Hepatocyte (in vitro differentiated cells): ENCODE data around the gene TEAD2. TPM values are rescaled to one million over a fixed set of nuclear protein-coding genes. Genes with fewer than 3 reads are reported as not detected.
"Not testable (repeated sequence)": the region's sequence is repeated elsewhere in the genome, so short reads cannot be mapped to it uniquely, and the experiment has no call there.

Experiments
- DNase-seq: peaks from one replicate; pipeline ENCODE4 v3.0.0-alpha.2; 2016; ENCODE audit warnings: low spot score
- H2AFZ ChIP-seq: fragments of 200-600 bp; sonication (generic); 2 replicates; pipeline ENCODE4 v1.6.0; 2016; ENCODE audit warnings: antibody characterized with exemption, mild to moderate bottlenecking
- H3K27ac ChIP-seq: fragments of 200-600 bp; sonication (generic); 2 replicates; pipeline ENCODE4 v1.5.1; 2016; ENCODE audit warnings: mild to moderate bottlenecking
- H3K27me3 ChIP-seq: fragments of 200-600 bp; sonication (generic); 2 replicates; pipeline ENCODE4 v1.6.1; 2016
- H3K36me3 ChIP-seq: fragments of 200-600 bp; sonication (generic); replicated peaks from 2 replicates; pipeline ENCODE4 v1.5.1; 2016; ENCODE audit warnings: low read depth; ENCODE audit not compliant: insufficient read depth
- H3K4me1 ChIP-seq: fragments of 200-600 bp; sonication (generic); 2 replicates; pipeline ENCODE4 v1.5.1; 2016; ENCODE audit warnings: mild to moderate bottlenecking, moderate library complexity; ENCODE audit not compliant: insufficient read depth
- H3K4me2 ChIP-seq: fragments of 200-600 bp; sonication (generic); 2 replicates; pipeline ENCODE4 v1.6.0; 2016
- H3K4me3 ChIP-seq: fragments of 200-600 bp; sonication (generic); 2 replicates; pipeline ENCODE4 v1.5.1; 2016; ENCODE audit warnings: mild to moderate bottlenecking
- H3K79me2 ChIP-seq: fragments of 200-600 bp; sonication (generic); 2 replicates; pipeline ENCODE4 v1.6.0; 2017; ENCODE audit warnings: mild to moderate bottlenecking
- H3K9me2 ChIP-seq: fragments of 200-600 bp; sonication (generic); replicated peaks from 2 replicates; pipeline ENCODE4 v1.6.0; 2017; ENCODE audit warnings: mild to moderate bottlenecking; ENCODE audit not compliant: insufficient read depth
- H3K9me3 ChIP-seq: fragments of 200-600 bp; sonication (generic); 2 replicates; pipeline ENCODE4 v1.5.1; 2016; ENCODE audit warnings: low read depth, mild to moderate bottlenecking
- H4K20me1 ChIP-seq: fragments of 200-600 bp; sonication (generic); 2 replicates; pipeline ENCODE4 v1.6.0; 2016; ENCODE audit warnings: mild to moderate bottlenecking; ENCODE audit not compliant: insufficient read depth, poor library complexity, severe bottlenecking
- EZH2 ChIP-seq: fragments of 200-600 bp; sonication (generic); IDR thresholded peaks from 2 replicates; pipeline ENCODE4 v1.6.1; 2016; ENCODE audit warnings: antibody characterized with exemption, mild to moderate bottlenecking, borderline replicate concordance
- EZH2phosphoT487 ChIP-seq: fragments of 200-600 bp; sonication (generic); IDR thresholded peaks from one replicate; pipeline ENCODE4 v1.6.1; 2018; ENCODE audit warnings: antibody characterized with exemption, mild to moderate bottlenecking, low read depth, moderate library complexity; ENCODE audit not compliant: unreplicated experiment, severe bottlenecking
- WGBS: methylation state at CpG from one replicate; pipeline ENCODE4 v1.1.6; 2016; ENCODE audit warnings: low lambda C conversion rate; ENCODE audit errors: missing lambda C conversion rate; 5-methylcytosine and 5-hydroxymethylcytosine counted together
- polyA plus RNA-seq: library from polyadenylated mRNA; unstranded; fragments of >200 nt; fragmentation: Nextera tagmentation; extraction: Ambion mirVana; gene quantifications from 2 replicates; pipeline ENCODE4 v1.2.1, GENCODE V29; 2016
- total RNA-seq: library from RNA; depleted of rRNA; stranded (reverse); fragments of >200 nt; gene quantifications from 2 replicates; pipeline ENCODE4 v1.2.3, GENCODE V29; 2014
- TF ChIP-seq, protein P1 (sequence below): fragments of 200-600 bp; sonication (generic); IDR thresholded peaks from 2 replicates; pipeline ENCODE4 v1.5.1; 2016; ENCODE audit warnings: antibody characterized with exemption, mild to moderate bottlenecking; ENCODE audit not compliant: poor library complexity

Gene TEAD2
- total and polyA plus RNA-seq, 2 experiments from 2014 or later: 35.4 to 41.4 TPM

DNA sequence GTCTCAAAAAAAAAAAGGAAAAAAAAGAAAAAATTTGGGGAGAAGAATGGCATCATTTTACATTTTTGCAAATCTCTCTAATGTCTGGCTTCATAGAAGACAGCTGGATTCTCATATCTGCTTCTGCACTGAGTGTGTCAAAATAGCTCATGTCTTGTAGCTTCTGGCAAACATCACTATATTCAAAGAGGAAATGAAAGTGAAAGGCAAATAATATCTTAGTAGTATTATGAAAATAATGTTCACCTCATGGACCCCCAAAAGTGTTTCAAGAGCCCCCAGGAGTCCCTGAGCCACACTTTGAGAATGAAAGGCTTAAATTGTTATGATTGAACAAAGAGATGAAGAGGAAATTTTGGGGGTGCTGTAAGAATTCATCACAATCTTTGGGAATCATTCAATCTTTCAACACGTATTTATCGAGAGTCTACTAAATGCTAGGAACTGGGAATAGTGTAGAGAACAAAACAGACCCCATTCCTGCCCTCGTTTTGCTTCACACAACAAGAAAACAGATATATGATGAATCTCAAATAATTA, 36.0 kb downstream of the TEAD2 start:
- H2AFZ ChIP-seq: no peak overlapping the region
- H3K27me3 ChIP-seq: no peaks in the 10 kb centered on the region
- no peak overlapping the region for H3K27ac ChIP-seq
- DNase-seq: no peak
- no peaks in the 10 kb centered on the region for H3K36me3 ChIP-seq
- H3K4me2 ChIP-seq: no peak overlapping the region
- TF ChIP-seq, protein P1, sequence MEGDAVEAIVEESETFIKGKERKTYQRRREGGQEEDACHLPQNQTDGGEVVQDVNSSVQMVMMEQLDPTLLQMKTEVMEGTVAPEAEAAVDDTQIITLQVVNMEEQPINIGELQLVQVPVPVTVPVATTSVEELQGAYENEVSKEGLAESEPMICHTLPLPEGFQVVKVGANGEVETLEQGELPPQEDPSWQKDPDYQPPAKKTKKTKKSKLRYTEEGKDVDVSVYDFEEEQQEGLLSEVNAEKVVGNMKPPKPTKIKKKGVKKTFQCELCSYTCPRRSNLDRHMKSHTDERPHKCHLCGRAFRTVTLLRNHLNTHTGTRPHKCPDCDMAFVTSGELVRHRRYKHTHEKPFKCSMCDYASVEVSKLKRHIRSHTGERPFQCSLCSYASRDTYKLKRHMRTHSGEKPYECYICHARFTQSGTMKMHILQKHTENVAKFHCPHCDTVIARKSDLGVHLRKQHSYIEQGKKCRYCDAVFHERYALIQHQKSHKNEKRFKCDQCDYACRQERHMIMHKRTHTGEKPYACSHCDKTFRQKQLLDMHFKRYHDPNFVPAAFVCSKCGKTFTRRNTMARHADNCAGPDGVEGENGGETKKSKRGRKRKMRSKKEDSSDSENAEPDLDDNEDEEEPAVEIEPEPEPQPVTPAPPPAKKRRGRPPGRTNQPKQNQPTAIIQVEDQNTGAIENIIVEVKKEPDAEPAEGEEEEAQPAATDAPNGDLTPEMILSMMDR: no peak
- no peak for TF ChIP-seq EZH2phosphoT487
- no peak for TF ChIP-seq EZH2
- no peaks in the 10 kb centered on the region for H3K79me2 ChIP-seq
- WGBS: 96% methylated on average over 3 of the region's 3 CpGs
- H3K4me1 ChIP-seq: no peaks in the 10 kb centered on the region
- H3K9me3 ChIP-seq: no peaks in the 10 kb centered on the region
- H3K4me3 ChIP-seq: no peak overlapping the region
- H4K20me1 ChIP-seq: no peaks in the 10 kb centered on the region
- no peaks in the 10 kb centered on the region for H3K9me2 ChIP-seq

DNA sequence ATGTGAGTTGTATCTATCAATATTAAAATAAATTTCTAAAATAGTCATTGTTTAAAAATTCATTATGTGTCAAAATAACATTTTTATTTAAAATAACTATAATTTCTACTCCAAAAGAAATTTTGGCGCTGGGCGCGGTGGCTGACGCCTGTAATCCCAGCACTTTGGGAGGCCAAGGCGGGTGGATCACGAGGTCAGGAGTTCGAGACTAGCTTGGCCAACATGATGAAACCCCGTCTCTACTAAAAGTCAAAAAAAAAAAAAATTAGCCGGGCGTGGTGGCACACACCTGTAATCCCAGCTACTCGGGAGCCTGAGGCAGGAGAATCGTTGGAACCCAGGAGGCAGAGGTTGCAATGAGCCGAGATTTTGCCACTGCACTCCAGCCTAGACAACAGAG, 36.5 kb downstream of the TEAD2 start:
- H3K79me2 ChIP-seq, H3K27ac ChIP-seq, H4K20me1 ChIP-seq, H3K4me2 ChIP-seq, DNase-seq, H3K27me3 ChIP-seq, H3K9me3 ChIP-seq, H3K9me2 ChIP-seq, H2AFZ ChIP-seq, H3K36me3 ChIP-seq, H3K4me3 ChIP-seq, H3K4me1 ChIP-seq: not testable (repeated sequence)
- 94% methylated on average over 13 of the region's 13 CpGs for WGBS

DNA sequence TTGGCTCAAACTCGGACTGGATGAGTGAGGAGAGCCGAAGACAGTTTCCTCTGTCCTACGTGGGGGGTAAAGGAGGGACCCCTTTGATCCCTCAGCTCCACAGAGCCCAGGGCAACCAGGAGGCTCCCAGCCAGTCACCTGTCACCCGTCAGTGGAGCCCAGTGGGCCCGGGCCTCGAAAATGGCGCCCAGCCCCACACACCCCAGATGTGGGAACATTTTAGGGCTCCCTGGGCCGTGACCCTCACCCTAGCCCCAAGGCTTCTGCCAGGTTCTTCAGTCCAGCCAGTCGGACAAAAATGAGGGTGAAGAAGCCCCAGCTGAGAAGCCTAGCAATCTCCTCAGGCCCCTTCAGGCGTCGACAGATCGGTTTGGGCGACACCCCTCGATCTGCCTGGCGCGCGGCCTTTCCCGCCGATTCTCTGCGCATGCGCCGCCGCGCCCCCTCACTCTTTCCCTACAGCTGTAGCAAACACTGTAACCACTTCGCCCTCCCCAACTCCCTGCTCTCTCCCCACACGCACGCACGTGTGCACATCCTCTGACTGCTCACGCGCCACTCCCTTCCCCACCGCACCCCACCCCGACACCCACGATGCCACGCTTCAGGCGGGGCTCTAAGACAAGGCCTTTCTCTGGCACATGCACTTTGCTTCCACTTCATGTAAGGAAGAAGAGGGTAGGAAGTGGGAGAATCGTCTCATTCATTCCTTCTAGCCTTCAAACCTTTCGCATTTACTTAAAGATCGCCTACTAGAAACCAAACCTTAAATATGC, 37.2 kb downstream of the TEAD2 start, which contains the start of gene SLC6A16:
SLC6A16 (minus strand) TSS at position 391 of the 776 bp plus-strand sequence. CDS start 13,844 bp downstream, outside the sequence.
- no peaks in the 10 kb centered on the region for H3K36me3 ChIP-seq
- H3K27ac ChIP-seq: no peak within 1 kb of the TSS
- no peaks in the 10 kb centered on the region for H3K79me2 ChIP-seq
- no peak within 1 kb of the TSS for H2AFZ ChIP-seq
- no peaks in the 10 kb centered on the region for H3K4me1 ChIP-seq
- WGBS: 96% methylated on average over 37 of the region's 38 CpGs
- no peaks in the 10 kb centered on the region for H4K20me1 ChIP-seq
- no peaks in the 10 kb centered on the region for H3K9me3 ChIP-seq
- no peaks in the 10 kb centered on the region for H3K27me3 ChIP-seq
- no peak for DNase-seq
- TF ChIP-seq EZH2phosphoT487: no peak
- TF ChIP-seq EZH2: no peak
- TF ChIP-seq, protein P1: no peak
- H3K9me2 ChIP-seq: no peaks in the 10 kb centered on the region
- no peak within 1 kb of the TSS for H3K4me3 ChIP-seq
- no peak within 1 kb of the TSS for H3K4me2 ChIP-seq

DNA sequence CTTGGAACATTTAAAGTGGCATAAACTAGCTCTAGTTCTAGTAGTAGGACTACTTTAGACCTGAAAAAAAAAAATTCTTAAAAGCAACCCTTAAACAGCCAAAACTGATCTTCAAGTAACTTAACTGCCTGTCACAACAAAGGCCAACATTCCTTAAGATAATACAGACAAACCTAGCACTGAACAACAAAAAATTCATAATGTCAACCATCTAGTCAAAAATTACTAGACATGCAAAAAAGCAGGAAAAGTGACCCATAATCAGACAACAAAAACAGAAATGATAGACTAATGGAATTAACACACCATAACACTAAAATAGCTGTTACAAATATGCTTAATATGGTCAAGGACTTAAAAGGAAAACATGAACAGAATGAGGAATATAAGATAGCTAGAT, 43.9 kb downstream of the TEAD2 start:
- H3K9me3 ChIP-seq: peaks cover 5% of the 10 kb centered on the region
- H3K4me2 ChIP-seq: no peak overlapping the region
- no peaks in the 10 kb centered on the region for H4K20me1 ChIP-seq
- no peak for DNase-seq
- no peaks in the 10 kb centered on the region for H3K79me2 ChIP-seq
- no peak for TF ChIP-seq EZH2phosphoT487
- TF ChIP-seq, protein P1: no peak
- TF ChIP-seq EZH2: no peak
- no peaks in the 10 kb centered on the region for H3K27me3 ChIP-seq
- no peaks in the 10 kb centered on the region for H3K9me2 ChIP-seq
- no peaks in the 10 kb centered on the region for H3K4me1 ChIP-seq
- no peak overlapping the region for H3K27ac ChIP-seq
- H3K36me3 ChIP-seq: no peaks in the 10 kb centered on the region
- no peak overlapping the region for H3K4me3 ChIP-seq
- no peak overlapping the region for H2AFZ ChIP-seq
